ENCODE results near the gene AHDC1. TPM values are rescaled to one million over a fixed set of nuclear protein-coding genes. Genes with fewer than 3 reads are reported as not detected.

AHDC1 gene
- total and polyA plus RNA-seq, 7 donors: 6.4 to 65.2 (median 35.9) TPM

DNA sequence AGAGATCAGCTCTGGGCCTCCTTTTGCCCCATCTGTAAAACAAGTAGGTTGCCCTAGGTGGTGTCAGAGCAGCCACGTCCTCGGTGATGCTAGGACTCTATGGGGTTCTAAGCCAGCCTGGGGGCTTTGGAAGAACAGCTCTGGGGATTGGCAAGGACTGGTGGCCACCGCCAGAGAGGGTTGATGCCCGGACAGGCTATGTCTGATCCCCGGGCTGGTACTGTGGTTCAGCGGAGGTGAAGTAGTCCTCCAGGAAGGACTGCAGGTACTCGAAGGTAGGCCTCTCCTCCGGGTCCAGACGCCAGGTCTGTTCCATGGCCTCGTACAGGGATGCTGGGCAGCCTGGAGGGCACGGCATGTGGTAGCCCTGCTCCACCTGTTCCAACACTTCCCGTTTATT, 8.8 kb upstream of the AHDC1 start:
- Histone ChIP-seq H3K4me1 (no peaks in the 10 kb centered on the region), H3K9me3 (no peaks in the 10 kb centered on the region), H3K4me3 (no peak overlapping the region), H3K27me3 (ENCODE audit: insufficient read depth in 3 of 3, low read length in 2 of 3) (no peaks in the 10 kb centered on the region), H3K36me3 (ENCODE audit: insufficient read depth in 1 of 2, low read depth in 1 of 2) (no peaks in the 10 kb centered on the region), H3K27ac (no peak overlapping the region)
- ATAC-seq (no peak), DNase-seq (no peak)
- WGBS, 3 donors: 84 to 95% (median 89%) methylated on average over 12 of the region's 12 CpGs
- TF ChIP-seq, protein P1, sequence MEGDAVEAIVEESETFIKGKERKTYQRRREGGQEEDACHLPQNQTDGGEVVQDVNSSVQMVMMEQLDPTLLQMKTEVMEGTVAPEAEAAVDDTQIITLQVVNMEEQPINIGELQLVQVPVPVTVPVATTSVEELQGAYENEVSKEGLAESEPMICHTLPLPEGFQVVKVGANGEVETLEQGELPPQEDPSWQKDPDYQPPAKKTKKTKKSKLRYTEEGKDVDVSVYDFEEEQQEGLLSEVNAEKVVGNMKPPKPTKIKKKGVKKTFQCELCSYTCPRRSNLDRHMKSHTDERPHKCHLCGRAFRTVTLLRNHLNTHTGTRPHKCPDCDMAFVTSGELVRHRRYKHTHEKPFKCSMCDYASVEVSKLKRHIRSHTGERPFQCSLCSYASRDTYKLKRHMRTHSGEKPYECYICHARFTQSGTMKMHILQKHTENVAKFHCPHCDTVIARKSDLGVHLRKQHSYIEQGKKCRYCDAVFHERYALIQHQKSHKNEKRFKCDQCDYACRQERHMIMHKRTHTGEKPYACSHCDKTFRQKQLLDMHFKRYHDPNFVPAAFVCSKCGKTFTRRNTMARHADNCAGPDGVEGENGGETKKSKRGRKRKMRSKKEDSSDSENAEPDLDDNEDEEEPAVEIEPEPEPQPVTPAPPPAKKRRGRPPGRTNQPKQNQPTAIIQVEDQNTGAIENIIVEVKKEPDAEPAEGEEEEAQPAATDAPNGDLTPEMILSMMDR (IDR thresholded peaks at IDR 0.05): no peak
- intact Hi-C loops (cut with DNase I): no loop called here

- WGBS, 3 donors: 73 to 79% (median 77%) methylated on average over 4 of the region's 4 CpGs
- Histone ChIP-seq H3K4me3 (no peak overlapping the region), H3K4me1 (no peaks in the 10 kb centered on the region), H3K9me3 (no peaks in the 10 kb centered on the region), H3K36me3 (ENCODE audit: insufficient read depth in 1 of 2, low read depth in 1 of 2) (no peaks in the 10 kb centered on the region), H3K27me3 (ENCODE audit: insufficient read depth in 3 of 3, low read length in 2 of 3) (no peaks in the 10 kb centered on the region), H3K27ac (no peak overlapping the region)
- DNase-seq (no peak), ATAC-seq (no peak)
- intact Hi-C loops (cut with DNase I): loop anchor here in 1 of 2 donors (2.0 kb wide), 1 partner anchor 51 kb away; no protein-coding TSS in a partner anchor
- TF ChIP-seq, protein P1 (IDR thresholded peaks at IDR 0.05): no peak
These were observed 7.5 kb upstream of the AHDC1 start for GRCh38 chr1:27611450-27611849.

DNA sequence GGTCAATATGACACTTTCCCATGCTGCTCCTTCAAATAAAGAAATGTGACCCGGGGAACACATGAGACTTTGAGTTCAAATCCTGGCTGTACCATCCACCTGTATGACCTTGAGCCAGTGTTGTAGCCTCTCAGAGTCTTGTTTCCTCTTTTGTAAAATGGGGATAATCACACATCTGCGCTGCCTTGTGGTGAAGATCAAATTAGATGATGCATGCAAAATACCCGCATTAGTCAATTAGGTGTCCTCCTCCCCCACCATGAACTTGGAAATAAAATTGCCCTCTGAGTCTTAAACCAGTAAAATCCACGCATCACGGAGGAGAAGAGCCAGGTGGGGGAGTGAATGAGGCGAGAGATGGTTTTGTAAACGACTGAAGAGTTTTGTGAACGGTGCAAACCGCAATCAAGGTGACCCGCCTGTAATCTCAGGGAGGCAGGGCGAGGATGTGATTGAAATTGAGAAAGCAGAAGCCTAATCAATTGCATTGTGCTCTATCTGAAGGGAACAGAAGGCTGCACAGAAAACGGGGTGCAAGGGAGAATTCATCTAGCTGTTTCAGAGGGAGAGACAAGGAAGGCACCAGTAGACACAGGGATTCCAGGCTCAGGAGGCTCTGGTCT, 5.8 kb upstream of the AHDC1 start:
- H3K27ac ChIP-seq: no peak overlapping the region
- no peaks in the 10 kb centered on the region for H3K9me3 ChIP-seq
- H3K27me3 ChIP-seq (ENCODE audit: insufficient read depth in 3 of 3, low read length in 2 of 3): no peaks in the 10 kb centered on the region
- no peaks in the 10 kb centered on the region for H3K4me1 ChIP-seq
- no peak overlapping the region for H3K4me3 ChIP-seq
- H3K36me3 ChIP-seq (ENCODE audit: insufficient read depth in 1 of 2, low read depth in 1 of 2): no peaks in the 10 kb centered on the region
- intact Hi-C loops (cut with DNase I): loop anchor here (1.0 to 5.0 kb wide), 5 partner anchors 53 to 312 kb away; partner anchors contain the start of gene WASF2 (in 1 of the 2)
- TF ChIP-seq, protein P1 (IDR thresholded peaks at IDR 0.05): no peak
- 84 to 85% (median 84%) methylated on average over 12 of the region's 12 CpGs for WGBS, 3 donors
- DNase-seq (no peak), ATAC-seq (no peak)

- Histone ChIP-seq H3K27ac (no peak overlapping the region), H3K4me3 (no peak overlapping the region), H3K9me3 (no peaks in the 10 kb centered on the region), H3K4me1 (no peaks in the 10 kb centered on the region), H3K36me3 (ENCODE audit: insufficient read depth in 1 of 2, low read depth in 1 of 2) (no peaks in the 10 kb centered on the region), H3K27me3 (ENCODE audit: insufficient read depth in 3 of 3, low read length in 2 of 3) (no peaks in the 10 kb centered on the region)
- TF ChIP-seq, protein P1 (IDR thresholded peaks at IDR 0.05): no peak
- WGBS, 3 donors: 44 to 69% (median 66%) methylated on average over 3 of the region's 3 CpGs
- no peak for DNase-seq
- intact Hi-C loops (cut with DNase I): loop anchor here (1.0 to 5.0 kb wide), 4 partner anchors 54 to 312 kb away; partner anchors contain the start of gene WASF2 (in 1 of the 2)
- ATAC-seq: no peak
These were observed 5.2 kb upstream of the AHDC1 start for GRCh38 chr1:27609210-27609555.
